ENCODE data around the gene SH3PXD2A.

Gene SH3PXD2A

DNA sequence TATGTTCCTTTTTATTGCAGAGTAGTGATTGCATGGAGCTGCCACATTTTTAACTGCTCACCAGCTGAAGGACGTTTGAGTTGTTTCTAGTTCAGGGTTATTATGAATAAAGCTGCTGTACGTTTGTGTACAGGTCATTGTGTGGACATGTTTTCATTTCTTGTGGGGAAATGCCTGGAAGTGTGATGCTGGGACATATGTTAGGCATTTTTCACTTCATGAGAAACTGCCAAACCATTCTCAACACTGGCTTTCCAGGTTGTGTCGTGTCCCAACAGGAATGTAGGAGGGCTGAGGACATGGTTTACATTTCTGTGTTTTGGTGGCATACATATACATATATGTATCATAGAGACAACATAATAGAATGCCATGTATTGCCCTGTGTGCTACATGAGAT, 288.8 kb downstream of the SH3PXD2A start:
- Histone ChIP-seq H3K4me3 (ENCODE audit: low read depth, low read length) (no peak overlapping the region), H3K36me3 (ENCODE audit: control insufficient read depth, insufficient read depth, low read length) (no peaks in the 10 kb centered on the region), H3K27me3 (ENCODE audit: control insufficient read depth, insufficient read depth, low read length) (no peaks in the 10 kb centered on the region), H3K9me3 (ENCODE audit: control insufficient read depth, insufficient read depth, low read length) (no peaks in the 10 kb centered on the region), H3K9ac (ENCODE audit: low read depth, low read length) (no peak overlapping the region), H3K4me1 (ENCODE audit: control insufficient read depth, insufficient read depth, low read length) (no peaks in the 10 kb centered on the region)

DNA sequence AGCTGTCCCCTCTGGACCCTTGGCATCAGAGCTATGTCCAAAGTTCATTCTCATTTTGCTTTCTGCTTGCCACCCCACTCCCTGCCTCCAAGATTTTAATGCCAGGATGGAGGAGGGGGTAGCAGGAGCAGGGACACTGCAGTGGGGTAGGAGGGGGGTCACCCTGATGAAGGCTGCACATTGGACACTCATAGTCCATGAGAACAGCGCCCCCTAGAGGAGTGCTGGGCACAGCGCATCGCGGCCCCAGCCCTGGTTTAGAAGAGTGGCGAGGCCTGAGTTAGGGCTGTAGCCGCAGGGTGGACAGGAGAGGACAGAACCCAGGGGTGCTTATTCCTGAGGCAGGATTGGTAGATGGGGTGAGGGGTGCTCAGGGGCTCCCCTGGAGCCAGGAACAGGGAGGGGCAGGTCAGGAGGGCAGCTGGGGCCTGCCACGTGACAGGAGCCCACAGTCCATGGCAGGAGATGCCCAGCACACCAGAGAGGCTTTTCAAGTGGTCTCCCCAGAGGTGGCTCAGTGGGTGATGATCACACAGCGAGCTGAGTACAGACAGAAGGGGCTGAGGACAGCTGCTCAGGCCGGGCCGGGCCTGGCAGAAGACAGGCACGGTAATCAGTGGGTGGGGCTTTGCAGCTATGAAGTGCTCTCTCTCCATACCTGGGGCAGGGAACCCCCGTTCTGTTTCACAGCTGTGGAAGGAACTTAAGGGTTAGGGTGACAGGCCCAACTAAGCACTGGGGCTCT, 290.4 kb downstream of the SH3PXD2A start:
- H3K9ac ChIP-seq (ENCODE audit: low read depth, low read length), result no peak overlapping the region
- H3K4me1 ChIP-seq (ENCODE audit: control insufficient read depth, insufficient read depth, low read length), result no peaks in the 10 kb centered on the region
- H3K9me3 ChIP-seq (ENCODE audit: control insufficient read depth, insufficient read depth, low read length), result no peaks in the 10 kb centered on the region
- no peaks in the 10 kb centered on the region for H3K27me3 ChIP-seq (ENCODE audit: control insufficient read depth, insufficient read depth, low read length)
- H3K4me3 ChIP-seq (ENCODE audit: low read depth, low read length), result no peak overlapping the region
- no peaks in the 10 kb centered on the region for H3K36me3 ChIP-seq (ENCODE audit: control insufficient read depth, insufficient read depth, low read length)

DNA sequence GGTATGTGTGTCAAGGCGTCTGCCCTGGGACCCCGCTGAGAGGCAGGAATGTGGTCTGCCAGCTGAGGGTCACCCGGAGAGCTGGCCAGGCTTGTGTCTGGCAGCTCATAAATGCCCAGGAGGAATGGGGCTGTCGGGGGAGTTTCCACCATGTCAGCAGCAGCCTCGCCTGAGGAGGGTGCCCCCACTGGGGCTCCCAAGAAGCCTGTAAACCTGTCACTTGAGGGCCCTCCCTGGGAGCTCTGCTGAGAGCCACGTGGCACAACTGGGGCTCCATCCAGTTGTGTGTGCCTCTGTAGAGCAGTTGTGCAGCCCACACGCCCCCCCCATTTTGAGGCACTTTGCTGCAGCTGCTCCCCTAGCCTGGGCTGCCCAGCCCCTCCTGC, 291.3 kb downstream of the SH3PXD2A start:
- no peak overlapping the region for H3K4me3 ChIP-seq (ENCODE audit: low read depth, low read length)
- no peaks in the 10 kb centered on the region for H3K36me3 ChIP-seq (ENCODE audit: control insufficient read depth, insufficient read depth, low read length)
- no peaks in the 10 kb centered on the region for H3K4me1 ChIP-seq (ENCODE audit: control insufficient read depth, insufficient read depth, low read length)
- no peaks in the 10 kb centered on the region for H3K27me3 ChIP-seq (ENCODE audit: control insufficient read depth, insufficient read depth, low read length)
- no peak overlapping the region for H3K9ac ChIP-seq (ENCODE audit: low read depth, low read length)
- H3K9me3 ChIP-seq (ENCODE audit: control insufficient read depth, insufficient read depth, low read length), result no peaks in the 10 kb centered on the region

DNA sequence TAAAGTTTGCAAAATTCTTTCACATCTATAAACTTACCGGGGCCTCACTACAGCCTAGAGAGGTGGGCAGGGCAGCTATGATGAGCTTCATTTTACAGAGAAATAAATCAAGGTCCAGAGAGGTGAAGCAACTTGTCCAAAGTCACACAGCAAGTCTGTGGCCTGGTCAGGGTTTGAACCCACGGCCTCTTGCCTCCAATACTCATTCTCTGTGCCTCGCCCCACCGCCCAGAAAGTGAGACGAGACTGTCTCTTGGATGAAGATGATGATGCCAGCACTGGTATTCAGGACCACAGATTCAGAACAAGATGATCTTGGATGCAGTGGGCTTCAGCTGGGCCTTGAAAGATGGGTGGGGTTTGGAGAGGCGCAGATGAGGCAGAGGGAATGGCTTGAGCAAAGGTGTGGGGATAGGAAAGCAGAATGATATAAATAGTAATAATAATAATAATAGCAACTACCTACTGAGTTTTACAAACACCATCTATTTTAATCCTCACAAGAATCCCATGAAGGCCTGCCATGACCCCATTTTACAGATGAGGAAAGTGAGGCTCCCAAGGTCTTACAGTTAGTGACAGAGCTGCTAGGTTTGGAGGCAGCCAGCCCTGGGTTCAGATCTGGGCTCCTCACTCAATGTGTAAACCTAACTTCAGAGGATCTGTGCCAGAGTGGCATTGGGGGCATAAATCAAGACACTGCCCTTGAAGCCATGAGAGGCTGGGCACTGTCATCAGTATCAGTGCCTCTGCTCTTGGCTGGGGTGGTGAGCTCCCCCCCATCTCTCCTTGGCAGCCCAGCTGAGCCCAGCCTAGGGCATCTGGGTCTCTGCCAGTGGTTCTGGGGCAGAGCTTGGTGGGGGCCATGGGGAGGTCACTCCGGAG, 291.9 kb downstream of the SH3PXD2A start:
- Histone ChIP-seq H3K4me3 (ENCODE audit: low read depth, low read length) (no peak overlapping the region), H3K9me3 (ENCODE audit: control insufficient read depth, insufficient read depth, low read length) (no peaks in the 10 kb centered on the region), H3K4me1 (ENCODE audit: control insufficient read depth, insufficient read depth, low read length) (no peaks in the 10 kb centered on the region), H3K9ac (ENCODE audit: low read depth, low read length) (no peak overlapping the region), H3K27me3 (ENCODE audit: control insufficient read depth, insufficient read depth, low read length) (no peaks in the 10 kb centered on the region), H3K36me3 (ENCODE audit: control insufficient read depth, insufficient read depth, low read length) (no peaks in the 10 kb centered on the region)

DNA sequence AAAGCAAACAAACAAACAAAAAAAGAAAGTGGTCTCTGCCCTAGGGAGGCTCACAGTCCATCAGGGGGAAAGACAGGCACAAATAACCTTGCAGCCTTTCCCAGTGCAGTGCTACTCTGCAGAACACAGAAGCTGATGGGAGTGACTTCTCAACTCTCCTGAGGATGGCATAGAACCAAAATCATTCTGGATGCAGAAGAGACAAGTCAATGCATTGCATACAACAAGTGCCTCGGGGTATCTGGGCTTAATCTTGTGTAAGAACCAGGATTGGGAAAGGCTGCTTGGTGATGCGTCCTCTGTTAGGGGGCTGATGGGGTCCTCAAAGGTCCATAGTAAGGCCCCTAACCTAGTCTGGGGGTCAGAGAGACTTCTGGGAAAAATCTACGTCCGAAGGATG, 293.0 kb downstream of the SH3PXD2A start:
- Histone ChIP-seq H3K4me1 (ENCODE audit: control insufficient read depth, insufficient read depth, low read length) (no peaks in the 10 kb centered on the region), H3K9ac (ENCODE audit: low read depth, low read length) (no peak overlapping the region), H3K36me3 (ENCODE audit: control insufficient read depth, insufficient read depth, low read length) (no peaks in the 10 kb centered on the region), H3K9me3 (ENCODE audit: control insufficient read depth, insufficient read depth, low read length) (no peaks in the 10 kb centered on the region), H3K27me3 (ENCODE audit: control insufficient read depth, insufficient read depth, low read length) (no peaks in the 10 kb centered on the region), H3K4me3 (ENCODE audit: low read depth, low read length) (no peak overlapping the region)

- no peak overlapping the region for H3K9ac ChIP-seq (ENCODE audit: low read depth, low read length)
- H3K36me3 ChIP-seq (ENCODE audit: control insufficient read depth, insufficient read depth, low read length), result no peaks in the 10 kb centered on the region
- H3K9me3 ChIP-seq (ENCODE audit: control insufficient read depth, insufficient read depth, low read length), result no peaks in the 10 kb centered on the region
- H3K4me1 ChIP-seq (ENCODE audit: control insufficient read depth, insufficient read depth, low read length), result no peaks in the 10 kb centered on the region
- H3K4me3 ChIP-seq (ENCODE audit: low read depth, low read length), result no peak overlapping the region
- H3K27me3 ChIP-seq (ENCODE audit: control insufficient read depth, insufficient read depth, low read length), result peaks cover 4% of the 10 kb centered on the region
These were observed 294.5 kb downstream of the SH3PXD2A start for GRCh38 chr10:103560886-103561285.

GRCh38 chr10:103559776-103560175, 295.6 kb downstream of the SH3PXD2A start:
- no peaks in the 10 kb centered on the region for H3K9me3 ChIP-seq (ENCODE audit: control insufficient read depth, insufficient read depth, low read length)
- peaks cover 7% of the 10 kb centered on the region for H3K27me3 ChIP-seq (ENCODE audit: control insufficient read depth, insufficient read depth, low read length)
- no peak overlapping the region for H3K9ac ChIP-seq (ENCODE audit: low read depth, low read length)
- no peaks in the 10 kb centered on the region for H3K4me1 ChIP-seq (ENCODE audit: control insufficient read depth, insufficient read depth, low read length)
- H3K36me3 ChIP-seq (ENCODE audit: control insufficient read depth, insufficient read depth, low read length), result no peaks in the 10 kb centered on the region
- H3K4me3 ChIP-seq (ENCODE audit: low read depth, low read length), result no peak overlapping the region

GRCh38 chr10:103558911-103559310, 296.5 kb downstream of the SH3PXD2A start:
- Histone ChIP-seq H3K9ac (ENCODE audit: low read depth, low read length) (no peak overlapping the region), H3K9me3 (ENCODE audit: control insufficient read depth, insufficient read depth, low read length) (no peaks in the 10 kb centered on the region), H3K4me3 (ENCODE audit: low read depth, low read length) (no peak overlapping the region), H3K36me3 (ENCODE audit: control insufficient read depth, insufficient read depth, low read length) (no peaks in the 10 kb centered on the region), H3K27me3 (ENCODE audit: control insufficient read depth, insufficient read depth, low read length) (peaks cover 10% of the 10 kb centered on the region), H3K4me1 (ENCODE audit: control insufficient read depth, insufficient read depth, low read length) (no peaks in the 10 kb centered on the region)

- peaks cover 10% of the 10 kb centered on the region for H3K27me3 ChIP-seq (ENCODE audit: control insufficient read depth, insufficient read depth, low read length)
- no peaks in the 10 kb centered on the region for H3K36me3 ChIP-seq (ENCODE audit: control insufficient read depth, insufficient read depth, low read length)
- H3K4me1 ChIP-seq (ENCODE audit: control insufficient read depth, insufficient read depth, low read length), result no peaks in the 10 kb centered on the region
- no peak overlapping the region for H3K9ac ChIP-seq (ENCODE audit: low read depth, low read length)
- H3K4me3 ChIP-seq (ENCODE audit: low read depth, low read length), result no peak overlapping the region
- H3K9me3 ChIP-seq (ENCODE audit: control insufficient read depth, insufficient read depth, low read length), result no peaks in the 10 kb centered on the region
These were observed 297.9 kb downstream of the SH3PXD2A start for GRCh38 chr10:103557455-103557854.

- Histone ChIP-seq H3K27me3 (ENCODE audit: control insufficient read depth, insufficient read depth, low read length) (peaks cover 10% of the 10 kb centered on the region), H3K36me3 (ENCODE audit: control insufficient read depth, insufficient read depth, low read length) (no peaks in the 10 kb centered on the region), H3K4me1 (ENCODE audit: control insufficient read depth, insufficient read depth, low read length) (no peaks in the 10 kb centered on the region), H3K4me3 (ENCODE audit: low read depth, low read length) (no peak overlapping the region), H3K9ac (ENCODE audit: low read depth, low read length) (no peak overlapping the region), H3K9me3 (ENCODE audit: control insufficient read depth, insufficient read depth, low read length) (no peaks in the 10 kb centered on the region)
These were observed 298.9 kb downstream of the SH3PXD2A start for GRCh38 chr10:103556383-103557007.

- Histone ChIP-seq H3K36me3 (ENCODE audit: control insufficient read depth, insufficient read depth, low read length) (no peaks in the 10 kb centered on the region), H3K4me1 (ENCODE audit: control insufficient read depth, insufficient read depth, low read length) (no peaks in the 10 kb centered on the region), H3K9ac (ENCODE audit: low read depth, low read length) (no peak overlapping the region), H3K27me3 (ENCODE audit: control insufficient read depth, insufficient read depth, low read length) (peaks cover 10% of the 10 kb centered on the region), H3K9me3 (ENCODE audit: control insufficient read depth, insufficient read depth, low read length) (no peaks in the 10 kb centered on the region), H3K4me3 (ENCODE audit: low read depth, low read length) (peak overlapping the region; percentile 43)
These were observed 299.7 kb downstream of the SH3PXD2A start for GRCh38 chr10:103555712-103556111.

DNA sequence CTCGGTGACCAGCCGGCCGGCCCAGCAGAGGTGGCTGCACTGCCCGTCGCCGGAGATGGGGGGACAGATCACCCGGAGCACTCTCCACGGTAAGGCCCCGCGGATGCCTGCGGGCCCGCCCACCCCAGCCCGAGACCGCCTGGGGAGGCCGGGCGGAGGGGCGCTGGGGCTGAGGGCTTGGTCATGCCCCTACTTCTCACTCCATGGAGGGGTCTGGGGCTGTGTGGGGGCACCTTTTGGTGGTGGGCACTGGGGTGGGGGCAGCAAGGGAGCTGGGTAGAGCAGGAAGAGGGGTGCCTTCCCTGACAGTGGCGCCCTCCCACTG, 300.1 kb downstream of the SH3PXD2A start:
- Histone ChIP-seq H3K9ac (ENCODE audit: low read depth, low read length) (no peak overlapping the region), H3K4me1 (ENCODE audit: control insufficient read depth, insufficient read depth, low read length) (no peaks in the 10 kb centered on the region), H3K36me3 (ENCODE audit: control insufficient read depth, insufficient read depth, low read length) (no peaks in the 10 kb centered on the region), H3K9me3 (ENCODE audit: control insufficient read depth, insufficient read depth, low read length) (no peaks in the 10 kb centered on the region), H3K4me3 (ENCODE audit: low read depth, low read length) (peak overlapping the region; percentile 43), H3K27me3 (ENCODE audit: control insufficient read depth, insufficient read depth, low read length) (peaks cover 10% of the 10 kb centered on the region)

All from iPS-15b (cell line).